Testis (tissue), 2 donors: ENCODE measurements around the gene CLOCK.

ENCODE experiments used
- POLR2A ChIP-seq: fragments of 450-650 bp; IDR thresholded peaks from one replicate; pipeline ENCODE4 v1.6.1; 2017; ENCODE audit warnings: antibody characterized with exemption, mild to moderate bottlenecking, moderate library complexity
- TF ChIP-seq, protein P1 (sequence below), 3 experiments: fragments of 450-650 bp in 2 of 3; fragments of 200-600 bp in 1 of 3; sonication (generic) in 1 of 3; IDR thresholded peaks; one replicate each; pipeline ENCODE4 v1.5.1; 2016 to 2019; ENCODE audit warnings: antibody characterized with exemption in 3 of 3, mild to moderate bottlenecking in 2 of 3, moderate library complexity in 1 of 3

DNA sequence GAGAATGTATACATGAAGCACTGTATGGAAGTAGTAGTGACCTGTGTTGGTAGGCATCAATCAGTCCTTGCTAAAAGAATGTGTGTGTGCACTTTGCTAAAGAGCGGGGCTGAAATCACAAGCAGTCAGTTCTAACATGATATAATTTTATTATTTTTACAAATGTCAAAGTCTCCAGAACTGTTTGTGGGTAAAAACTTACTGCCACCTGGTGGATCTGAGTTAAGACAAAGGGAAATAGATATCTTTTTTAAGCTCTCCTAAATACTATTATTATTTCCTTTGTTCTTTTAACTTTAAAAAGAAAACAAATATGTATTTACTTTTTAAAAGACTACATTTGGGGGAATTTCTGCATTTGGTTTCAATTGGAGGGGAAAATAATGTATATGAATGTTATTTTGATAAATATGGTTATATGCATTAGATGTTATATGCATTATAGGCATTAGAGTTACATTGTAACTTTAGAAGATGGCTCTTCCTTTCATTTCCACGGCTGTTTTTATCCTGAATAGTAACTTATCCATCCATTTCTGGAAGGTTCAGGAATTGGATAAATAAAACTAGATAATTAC is 7.8 kb upstream of the CLOCK start:
- TF ChIP-seq, protein P1, sequence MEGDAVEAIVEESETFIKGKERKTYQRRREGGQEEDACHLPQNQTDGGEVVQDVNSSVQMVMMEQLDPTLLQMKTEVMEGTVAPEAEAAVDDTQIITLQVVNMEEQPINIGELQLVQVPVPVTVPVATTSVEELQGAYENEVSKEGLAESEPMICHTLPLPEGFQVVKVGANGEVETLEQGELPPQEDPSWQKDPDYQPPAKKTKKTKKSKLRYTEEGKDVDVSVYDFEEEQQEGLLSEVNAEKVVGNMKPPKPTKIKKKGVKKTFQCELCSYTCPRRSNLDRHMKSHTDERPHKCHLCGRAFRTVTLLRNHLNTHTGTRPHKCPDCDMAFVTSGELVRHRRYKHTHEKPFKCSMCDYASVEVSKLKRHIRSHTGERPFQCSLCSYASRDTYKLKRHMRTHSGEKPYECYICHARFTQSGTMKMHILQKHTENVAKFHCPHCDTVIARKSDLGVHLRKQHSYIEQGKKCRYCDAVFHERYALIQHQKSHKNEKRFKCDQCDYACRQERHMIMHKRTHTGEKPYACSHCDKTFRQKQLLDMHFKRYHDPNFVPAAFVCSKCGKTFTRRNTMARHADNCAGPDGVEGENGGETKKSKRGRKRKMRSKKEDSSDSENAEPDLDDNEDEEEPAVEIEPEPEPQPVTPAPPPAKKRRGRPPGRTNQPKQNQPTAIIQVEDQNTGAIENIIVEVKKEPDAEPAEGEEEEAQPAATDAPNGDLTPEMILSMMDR (IDR thresholded peaks at IDR 0.05) = peak in 2 of 3 experiments; percentile 35 to 47
- TF ChIP-seq POLR2A = no peak
